Psoas muscle (tissue), 8 donors: Measurements from ENCODE around the gene ZBTB38. TPM values are rescaled to one million over a fixed set of nuclear protein-coding genes. Genes with fewer than 3 reads are reported as not detected.

Experiments used
- ATAC-seq, 4 donors: fragments of 200-7000 bp; cut with Tn5 transposase; one replicate each; pipeline ENCODE4 v1.9.1; 2020; ENCODE audit warnings: moderate library complexity in 3 of 4, mild to moderate bottlenecking in 2 of 4
- DNase-seq, 2 donors: peaks; one replicate each; pipeline ENCODE4 v3.0.0-alpha.2; 2020
- H3K27ac ChIP-seq: fragments of 200-600 bp; one replicate; pipeline ENCODE4 v1.8.0; 2022
- H3K27me3 ChIP-seq, 3 donors: fragments of 200-600 bp in 1 of 3; one replicate each; pipeline versions ENCODE4 v1.6.1 to v1.8.0; 2013 to 2022; ENCODE audit warnings: low read length in 2 of 3, mild to moderate bottlenecking in 2 of 3, moderate library complexity in 1 of 3; ENCODE audit not compliant: insufficient read depth in 3 of 3
- H3K36me3 ChIP-seq, 2 donors: fragments of 200-600 bp in 1 of 2; one replicate each; pipeline versions ENCODE4 v1.6.1 to v1.8.0; 2013 to 2022; ENCODE audit warnings: low read depth in 1 of 2, mild to moderate bottlenecking in 1 of 2, moderate library complexity in 1 of 2; ENCODE audit not compliant: insufficient read depth in 1 of 2
- H3K4me1 ChIP-seq: fragments of 200-600 bp; one replicate; pipeline ENCODE4 v1.8.0; 2022
- H3K4me3 ChIP-seq: fragments of 200-600 bp; one replicate; pipeline ENCODE4 v1.8.0; 2022; ENCODE audit warnings: mild to moderate bottlenecking
- H3K9me3 ChIP-seq: fragments of 200-600 bp; one replicate; pipeline ENCODE4 v1.8.0; 2022
- CTCF ChIP-seq: fragments of 200-600 bp; IDR thresholded peaks from one replicate; pipeline ENCODE4 v1.8.0; 2022; ENCODE audit warnings: antibody characterized with exemption
- WGBS, 3 donors: extraction: QIAGEN DNeasy Blood & Tissue Kit; methylation state at CpG; one replicate each; pipeline versions ENCODE4 v1.1.6 to v1.1.7; 2013; 5-methylcytosine and 5-hydroxymethylcytosine counted together
- intact Hi-C, 2 donors: fragments of 100-400 bp; cut with DNase I; formaldehyde crosslinking; loops; one replicate each; pipeline versions ENCODE4 v1.11.0 to v1.14.2; 2022
- long read RNA-seq, 2 donors: library from polyadenylated mRNA; unstranded; transcript quantifications; one replicate each; pipeline ENCODE4 v2.0.0, GENCODE V29; 2021
- polyA plus RNA-seq, 3 donors: library from polyadenylated mRNA; stranded (reverse); fragments of 200-250 nt; gene quantifications; one replicate each; pipeline ENCODE4 v1.2.3, GENCODE V29; 2013
- total RNA-seq, 4 donors: library from RNA; stranded (reverse); fragmentation: NEBNext Ultra II Directional in 2 of 4; extraction: Animal tissue kit (Norgen Biotek cat#: 25700) in 2 of 4; gene quantifications; one replicate each; pipeline versions ENCODE4 v1.2.1 to v1.2.4, GENCODE V29; 2021 to 2023
- donor health status: healthy with polysubstance abuse.
- donor health status: DM: no; HTN: no; CAD: no; lungs with moderate emphysema.
- donor health status: Bipolar disorder and iron deficiency.
- donor health status: healthy.
- donor health status: DM: yes; HTN: yes; CAD: no.
- donor health status: DM: no; HTN: no; CAD: no.
- donor health status: DM: no; HTN: no; CAD: no.
- donor health status: DM: yes; HTN: yes; CAD: no.

Gene ZBTB38
- total RNA-seq (100 to 1,000 TPM in 1 of 4 donors, 10 to 100 TPM in 3; 56.7 to 212 (median 87.0) TPM), polyA plus RNA-seq (10 to 100 TPM; 24.2 to 61.7 (median 48.7) TPM)
- long read RNA-seq, donor 1, transcript ZBTB38-201 (1 exons, 3,588 nt): major isoform, 12 of 21 reads
- long read RNA-seq, donor 1, partial matches to known transcripts: 0 of 21 reads
- long read RNA-seq, donor 1, other reads (novel, unspliced or antisense): 7 of 21 reads
- long read RNA-seq, donor 2, transcript ZBTB38-211 (3 exons, 644 nt): minor isoform, 13 of 76 reads
- long read RNA-seq, donor 2, transcript ZBTB38-201 (1 exons, 3,588 nt): major isoform, 28 of 76 reads
- long read RNA-seq, donor 2, partial matches to known transcripts: 0 of 76 reads
- long read RNA-seq, donor 2, other reads (novel, unspliced or antisense): 30 of 76 reads

- Histone ChIP-seq H3K4me3 (peak within 1 kb of the TSS; percentile 54), H3K9me3 (no peaks in the 10 kb centered on the region), H3K27ac (peak within 1 kb of the TSS; percentile 86), H3K27me3 (no peaks in the 10 kb centered on the region), H3K4me1 (peaks cover 21% of the 10 kb centered on the region), H3K36me3 (no peaks in the 10 kb centered on the region)
- 27 to 29% (median 28%) methylated on average over 23 to 26 of the region's 26 CpGs for WGBS, 3 donors
- DNase-seq (peak; percentile 93 to 94), ATAC-seq (peak; percentile 84 to 91 (median 88))
- TF ChIP-seq CTCF: no peak
- intact Hi-C loops: loop anchor here (1.0 to 5.0 kb wide), 5 partner anchors 34 to 131 kb away; no protein-coding TSS in a partner anchor
Observed at GRCh38 chr3:141368062-141368924, at the start of gene ZBTB38. Gene ZBTB38, plus strand, starts transcription at chr3:141368504. Its CDS starts 73,885 bp downstream, at chr3:141442389.

- no peak for TF ChIP-seq CTCF
Observed at GRCh38 chr3:141320399-141321108, 47.8 kb upstream of the ZBTB38 start.

GRCh38 chr3:141321109-141321497 is 47.2 kb upstream of the ZBTB38 start:
- Histone ChIP-seq H3K4me1 (no peaks in the 10 kb centered on the region), H3K9me3 (no peaks in the 10 kb centered on the region), H3K4me3 (no peak overlapping the region), H3K27me3 (no peaks in the 10 kb centered on the region), H3K36me3 (no peaks in the 10 kb centered on the region), H3K27ac (no peak overlapping the region)
- DNase-seq (no peak), ATAC-seq (no peak)
- 86 to 97% (median 96%) methylated on average over 1 of the region's 1 CpG for whole genome bisulfite sequencing, 3 donors
- intact Hi-C loops: no loop called here
- no peak for TF ChIP-seq CTCF

More at GRCh38 chr3:141320399-141321108, 47.8 kb upstream of the ZBTB38 start:
- no peaks in the 10 kb centered on the region for H3K9me3 ChIP-seq
- no peaks in the 10 kb centered on the region for H3K27me3 ChIP-seq
- no peaks in the 10 kb centered on the region for H3K4me1 ChIP-seq
- no peak overlapping the region for H3K27ac ChIP-seq
- intact Hi-C loops: no loop called here
- DNase-seq (no peak), ATAC-seq (no peak)
- H3K36me3 ChIP-seq: no peaks in the 10 kb centered on the region
- no peak overlapping the region for H3K4me3 ChIP-seq

GRCh38 chr3:141323936-141324704 is 44.2 kb upstream of the ZBTB38 start:
- TF ChIP-seq CTCF: no peak
- Histone ChIP-seq H3K9me3 (no peaks in the 10 kb centered on the region), H3K4me3 (no peak overlapping the region), H3K27me3 (no peaks in the 10 kb centered on the region), H3K27ac (no peak overlapping the region), H3K4me1 (no peaks in the 10 kb centered on the region), H3K36me3 (no peaks in the 10 kb centered on the region)
- 87 to 94% (median 90%) methylated on average over 4 of the region's 4 CpGs for WGBS, 3 donors
- intact Hi-C loops: no loop called here
- ATAC-seq (no peak), DNase-seq (no peak)
